Chondrocyte (in vitro differentiated cells): ENCODE data around the gene RPL19. TPM values are rescaled to one million over a fixed set of nuclear protein-coding genes. Genes with fewer than 3 reads are reported as not detected.
"Not testable (repeated sequence)": the region's sequence is repeated elsewhere in the genome, so short reads cannot be mapped to it uniquely, and the experiment has no call there.

Experiments
- DNase-seq: peaks from one replicate; pipeline ENCODE4 v3.0.0; 2021; ENCODE audit warnings: mixed read lengths, low spot score
- H3K27ac Mint-ChIP-seq: one replicate; pipeline ENCODE4 v1.8.0; 2021; ENCODE audit warnings: mild to moderate bottlenecking, moderate library complexity, mixed read lengths; ENCODE audit not compliant: unreplicated experiment
- H3K27me3 Mint-ChIP-seq: 2 replicates; pipeline ENCODE4 v1.8.0; 2021; ENCODE audit warnings: low read depth, mixed read lengths
- H3K36me3 Mint-ChIP-seq: 2 replicates; pipeline ENCODE4 v1.8.0; 2021; ENCODE audit warnings: low read depth, mixed read lengths
- H3K4me1 Mint-ChIP-seq: 2 replicates; pipeline ENCODE4 v1.8.0; 2021; ENCODE audit warnings: low read depth, mild to moderate bottlenecking, mixed read lengths
- H3K4me3 Mint-ChIP-seq: one replicate; pipeline ENCODE4 v1.8.0; 2021; ENCODE audit warnings: mild to moderate bottlenecking, moderate library complexity, mixed read lengths; ENCODE audit not compliant: unreplicated experiment
- H3K9me3 Mint-ChIP-seq: 2 replicates; pipeline ENCODE4 v1.8.0; 2021; ENCODE audit warnings: low read depth, mixed read lengths
- total RNA-seq: library from RNA; stranded (reverse); gene quantifications from 3 replicates; pipeline ENCODE4 v1.2.1, GENCODE V29; 2021
- TF ChIP-seq, protein P1 (sequence below): fragments of 200-600 bp; sonication (generic); IDR thresholded peaks from 2 replicates; pipeline ENCODE4 v1.5.0; 2021; ENCODE audit warnings: antibody characterized with exemption, mild to moderate bottlenecking, moderate library complexity

The RPL19 gene
- total RNA-seq, 1 donor from 2014 or later = 1,035 TPM

- H3K4me1 Mint-ChIP-seq = peaks cover 11% of the 10 kb centered on the region
- peaks cover 3% of the 10 kb centered on the region for H3K36me3 Mint-ChIP-seq
- no peaks in the 10 kb centered on the region for H3K27me3 Mint-ChIP-seq
- TF ChIP-seq, protein P1, sequence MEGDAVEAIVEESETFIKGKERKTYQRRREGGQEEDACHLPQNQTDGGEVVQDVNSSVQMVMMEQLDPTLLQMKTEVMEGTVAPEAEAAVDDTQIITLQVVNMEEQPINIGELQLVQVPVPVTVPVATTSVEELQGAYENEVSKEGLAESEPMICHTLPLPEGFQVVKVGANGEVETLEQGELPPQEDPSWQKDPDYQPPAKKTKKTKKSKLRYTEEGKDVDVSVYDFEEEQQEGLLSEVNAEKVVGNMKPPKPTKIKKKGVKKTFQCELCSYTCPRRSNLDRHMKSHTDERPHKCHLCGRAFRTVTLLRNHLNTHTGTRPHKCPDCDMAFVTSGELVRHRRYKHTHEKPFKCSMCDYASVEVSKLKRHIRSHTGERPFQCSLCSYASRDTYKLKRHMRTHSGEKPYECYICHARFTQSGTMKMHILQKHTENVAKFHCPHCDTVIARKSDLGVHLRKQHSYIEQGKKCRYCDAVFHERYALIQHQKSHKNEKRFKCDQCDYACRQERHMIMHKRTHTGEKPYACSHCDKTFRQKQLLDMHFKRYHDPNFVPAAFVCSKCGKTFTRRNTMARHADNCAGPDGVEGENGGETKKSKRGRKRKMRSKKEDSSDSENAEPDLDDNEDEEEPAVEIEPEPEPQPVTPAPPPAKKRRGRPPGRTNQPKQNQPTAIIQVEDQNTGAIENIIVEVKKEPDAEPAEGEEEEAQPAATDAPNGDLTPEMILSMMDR = peak; percentile 31
- DNase-seq = no peak
- H3K9me3 Mint-ChIP-seq = no peaks in the 10 kb centered on the region
- H3K4me3 Mint-ChIP-seq = no peak overlapping the region
- H3K27ac Mint-ChIP-seq = no peak overlapping the region
These were observed 46.2 kb downstream of the RPL19 start for GRCh38 chr17:39246274-39246673.

GRCh38 chr17:39250076-39250475 is 50.0 kb downstream of the RPL19 start:
- not testable (repeated sequence) for H3K27ac Mint-ChIP-seq, H3K4me3 Mint-ChIP-seq, H3K4me1 Mint-ChIP-seq, H3K9me3 Mint-ChIP-seq, H3K27me3 Mint-ChIP-seq, DNase-seq
- H3K36me3 Mint-ChIP-seq = peaks cover 15% of the 10 kb centered on the region

GRCh38 chr17:39251997-39252396 is 51.9 kb downstream of the RPL19 start:
- H3K36me3 Mint-ChIP-seq = peaks cover 19% of the 10 kb centered on the region
- DNase-seq = no peak
- no peaks in the 10 kb centered on the region for H3K9me3 Mint-ChIP-seq
- H3K4me3 Mint-ChIP-seq = no peak overlapping the region
- no peak overlapping the region for H3K27ac Mint-ChIP-seq
- no peaks in the 10 kb centered on the region for H3K4me1 Mint-ChIP-seq
- TF ChIP-seq, protein P1 = no peak
- H3K27me3 Mint-ChIP-seq = no peaks in the 10 kb centered on the region

DNA sequence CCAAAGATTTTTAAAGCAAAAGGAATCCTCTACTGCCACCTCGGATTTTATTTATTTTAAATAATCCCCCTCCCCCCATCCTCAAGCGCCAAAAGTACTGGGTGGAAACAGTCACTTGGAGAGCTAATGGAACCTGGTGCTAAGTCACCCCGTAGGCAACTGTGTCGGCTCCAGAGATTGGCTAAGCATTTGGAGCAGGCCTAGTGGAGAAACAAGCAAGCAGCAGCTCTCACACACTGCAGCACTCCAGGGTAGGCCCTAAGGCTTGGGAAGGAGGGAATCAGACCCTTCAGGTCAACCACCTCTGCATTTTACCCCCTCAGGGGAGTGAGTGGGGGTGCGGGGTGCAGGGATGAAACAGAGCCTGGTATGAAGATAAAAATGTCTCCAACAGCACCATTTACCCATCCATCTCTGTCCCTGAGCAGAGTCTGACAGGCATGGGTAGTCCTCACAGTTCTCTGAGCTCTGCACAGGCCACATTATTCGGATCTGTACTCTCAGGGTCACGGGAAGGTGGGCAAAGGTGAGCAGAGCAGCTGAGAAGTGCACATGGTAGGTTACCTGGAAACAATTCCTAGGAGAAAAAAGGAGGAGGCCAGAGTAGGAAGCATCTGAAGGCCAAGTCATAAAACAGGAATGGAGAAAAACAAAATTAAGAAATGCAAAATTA is 52.8 kb downstream of the RPL19 start:
- Mint-ChIP-seq H3K27ac (no peak overlapping the region), H3K27me3 (no peaks in the 10 kb centered on the region), H3K4me3 (no peak overlapping the region), H3K9me3 (no peaks in the 10 kb centered on the region), H3K36me3 (peaks cover 26% of the 10 kb centered on the region), H3K4me1 (no peaks in the 10 kb centered on the region)
- TF ChIP-seq, protein P1 = no peak
- DNase-seq = no peak

Other genes starting within 250 kb of the RPL19 start
- not detected in 3 replicates for gene FBXO47, start 232.9 kb upstream of the RPL19 start, total RNA-seq
- gene PLXDC1, start 48.6 kb upstream of the RPL19 start, total RNA-seq = 11.1 to 40.5 TPM (median 37.4 TPM) in 3 replicates
- 0.25 TPM in 1 of 3 replicates, not detected in the others for gene ARL5C, start 34.1 kb upstream of the RPL19 start, total RNA-seq
- gene CACNB1, start 2.6 kb upstream of the RPL19 start, total RNA-seq = 22.6 to 25.5 TPM (median 24.1 TPM) in 3 replicates
- gene STAC2, start 25.7 kb downstream of the RPL19 start, total RNA-seq = 0.35 to 1.1 TPM (median 0.44 TPM) in 3 replicates
- gene FBXL20, start 201.3 kb downstream of the RPL19 start, total RNA-seq = 21.3 to 21.9 TPM (median 21.8 TPM) in 3 replicates